SU-DHL-6 (cell line): ENCODE data around the gene STAC.

Source experiments
- H2AFZ ChIP-seq: fragments of 200-600 bp; sonication (generic); 2 replicates; pipeline ENCODE4 v1.6.1; 2014; ENCODE audit warnings: low read depth, mild to moderate bottlenecking, moderate library complexity, mixed read lengths, antibody characterized with exemption, low read length; ENCODE audit not compliant: severe bottlenecking
- H3F3A ChIP-seq: fragments of 200-600 bp; shearing (Covaris generic); 2 replicates; pipeline ENCODE4 v1.6.0; 2016; ENCODE audit warnings: antibody characterized with exemption, mild to moderate bottlenecking; ENCODE audit not compliant: insufficient read depth
- H3K27ac ChIP-seq: fragments of 200-600 bp; sonication (generic); 2 replicates; pipeline ENCODE4 v1.5.1; 2016; ENCODE audit warnings: low read depth, mild to moderate bottlenecking, low read length, moderate library complexity, mixed read lengths
- H3K27me3 ChIP-seq: fragments of 200-600 bp; sonication (generic), shearing (Covaris generic); 2 replicates; pipeline ENCODE4 v1.6.0; 2014; ENCODE audit warnings: mild to moderate bottlenecking, low read length
- H3K36me3 ChIP-seq: fragments of 200-600 bp; sonication (generic); 2 replicates; pipeline ENCODE4 v1.6.1; 2014; ENCODE audit warnings: mild to moderate bottlenecking, low read length, mixed read lengths
- H3K4me2 ChIP-seq: fragments of 300-600, 200-600 bp; shearing (Covaris generic), sonication (generic); 2 replicates; pipeline ENCODE4 v1.6.0; 2014; ENCODE audit warnings: low read length, low read depth, mild to moderate bottlenecking; ENCODE audit not compliant: poor library complexity, severe bottlenecking
- H3K4me3 ChIP-seq: fragments of 200-600 bp; sonication (generic); 2 replicates; pipeline ENCODE4 v1.5.1; 2014; ENCODE audit warnings: antibody characterized with exemption, low read length, mild to moderate bottlenecking, mixed read lengths; ENCODE audit not compliant: insufficient read depth, poor library complexity, severe bottlenecking
- H3K79me2 ChIP-seq: fragments of 200-600 bp; sonication (generic); 2 replicates; pipeline ENCODE4 v1.6.1; 2014; ENCODE audit warnings: mild to moderate bottlenecking, low read length, moderate library complexity; ENCODE audit not compliant: insufficient read depth
- H3K9ac ChIP-seq: fragments of 200-600 bp; sonication (generic); 2 replicates; pipeline ENCODE4 v1.7.0; 2014; ENCODE audit warnings: mild to moderate bottlenecking, low read length
- H3K9me2 ChIP-seq: fragments of 200-600 bp; sonication (generic); replicated peaks from 2 replicates; pipeline ENCODE4 v1.6.1; 2014; ENCODE audit warnings: low read length; ENCODE audit not compliant: insufficient read depth
- H3K9me3 ChIP-seq: fragments of 200-600 bp; sonication (generic); 2 replicates; pipeline ENCODE4 v1.6.1; 2014; ENCODE audit warnings: low read length, mixed read lengths; ENCODE audit not compliant: insufficient read depth
- H4K20me1 ChIP-seq: fragments of 200-600 bp; sonication (generic); 2 replicates; pipeline ENCODE4 v1.6.1; 2014; ENCODE audit warnings: low read depth, mild to moderate bottlenecking, antibody characterized with exemption, low read length, moderate library complexity, mixed read lengths
- EZH2phosphoT487 ChIP-seq: fragments of 200-600 bp; sonication (generic), shearing (Covaris generic); conservative IDR thresholded peaks from 2 replicates; pipeline ENCODE4 v1.6.1; 2018; ENCODE audit warnings: mild to moderate bottlenecking, antibody characterized with exemption, low read length, moderate library complexity, mixed read lengths
- TF ChIP-seq, protein P1 (sequence below): fragments of 200-600 bp; sonication (generic); IDR thresholded peaks from one replicate; pipeline ENCODE4 v1.5.1; 2017; ENCODE audit warnings: antibody characterized with exemption, mild to moderate bottlenecking, low read length, moderate library complexity; ENCODE audit not compliant: insufficient read depth, poor library complexity, severe bottlenecking

The STAC gene

DNA sequence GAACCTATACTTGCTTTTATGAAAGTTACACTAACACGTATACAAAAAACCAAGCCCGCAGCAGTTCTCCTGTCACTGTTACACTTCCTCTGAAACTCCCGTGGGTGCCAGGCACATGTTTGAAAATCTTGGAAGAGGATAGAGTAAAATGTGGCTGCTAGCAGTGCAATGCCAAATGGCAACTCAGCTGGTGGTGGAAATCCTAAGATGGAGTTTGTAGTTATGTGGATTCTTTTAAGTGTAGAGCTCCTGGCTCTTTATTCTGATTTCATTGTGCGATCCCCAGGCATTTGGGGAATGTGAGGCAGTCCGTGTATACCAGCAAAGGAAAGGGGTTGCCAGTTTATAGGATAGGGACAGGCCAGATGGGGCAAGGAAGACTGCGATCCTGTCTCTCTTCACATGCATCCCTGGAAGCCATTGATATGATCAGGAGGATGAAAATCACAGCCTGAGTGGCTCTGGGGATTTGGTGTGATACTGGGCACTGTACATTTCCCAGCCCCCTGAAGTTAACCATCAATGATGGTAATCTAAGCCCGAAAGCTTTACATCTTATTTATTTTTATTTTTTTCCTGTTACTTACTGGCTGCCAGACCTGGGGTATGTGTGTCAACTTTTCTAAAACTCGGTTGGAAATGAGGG, 1.1 kb downstream of the STAC start:
- Histone ChIP-seq H3K27me3 (no peaks in the 10 kb centered on the region), H2AFZ (no peak overlapping the region), H3K79me2 (no peaks in the 10 kb centered on the region), H3K9ac (no peak overlapping the region), H3K9me3 (no peaks in the 10 kb centered on the region), H3K27ac (no peak overlapping the region), H3K4me3 (no peak overlapping the region), H3K4me2 (no peak overlapping the region), H4K20me1 (no peaks in the 10 kb centered on the region), H3K9me2 (no peaks in the 10 kb centered on the region), H3F3A (no peaks in the 10 kb centered on the region), H3K36me3 (no peaks in the 10 kb centered on the region)
- no peak for TF ChIP-seq EZH2phosphoT487
- TF ChIP-seq, protein P1, sequence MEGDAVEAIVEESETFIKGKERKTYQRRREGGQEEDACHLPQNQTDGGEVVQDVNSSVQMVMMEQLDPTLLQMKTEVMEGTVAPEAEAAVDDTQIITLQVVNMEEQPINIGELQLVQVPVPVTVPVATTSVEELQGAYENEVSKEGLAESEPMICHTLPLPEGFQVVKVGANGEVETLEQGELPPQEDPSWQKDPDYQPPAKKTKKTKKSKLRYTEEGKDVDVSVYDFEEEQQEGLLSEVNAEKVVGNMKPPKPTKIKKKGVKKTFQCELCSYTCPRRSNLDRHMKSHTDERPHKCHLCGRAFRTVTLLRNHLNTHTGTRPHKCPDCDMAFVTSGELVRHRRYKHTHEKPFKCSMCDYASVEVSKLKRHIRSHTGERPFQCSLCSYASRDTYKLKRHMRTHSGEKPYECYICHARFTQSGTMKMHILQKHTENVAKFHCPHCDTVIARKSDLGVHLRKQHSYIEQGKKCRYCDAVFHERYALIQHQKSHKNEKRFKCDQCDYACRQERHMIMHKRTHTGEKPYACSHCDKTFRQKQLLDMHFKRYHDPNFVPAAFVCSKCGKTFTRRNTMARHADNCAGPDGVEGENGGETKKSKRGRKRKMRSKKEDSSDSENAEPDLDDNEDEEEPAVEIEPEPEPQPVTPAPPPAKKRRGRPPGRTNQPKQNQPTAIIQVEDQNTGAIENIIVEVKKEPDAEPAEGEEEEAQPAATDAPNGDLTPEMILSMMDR: no peak

DNA sequence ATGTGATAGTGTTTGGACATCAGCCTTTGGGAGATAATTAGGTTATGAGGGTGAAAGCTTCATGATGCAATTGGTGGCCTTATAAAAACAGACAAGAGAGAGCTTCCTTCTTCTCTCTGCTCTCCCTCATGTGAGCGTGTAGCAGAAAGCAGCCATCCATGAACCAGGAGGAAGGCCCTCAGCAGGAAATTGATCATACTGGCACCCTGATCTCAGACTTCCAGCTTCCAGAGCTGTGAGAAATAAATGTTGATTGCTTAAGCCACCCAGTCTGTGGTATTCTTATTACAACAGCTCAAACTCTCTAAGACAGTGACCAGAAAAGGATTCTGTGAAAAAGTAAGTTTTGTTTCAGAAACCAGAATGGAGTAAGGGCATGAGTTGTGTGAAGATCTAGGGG, 13.3 kb downstream of the STAC start:
- H3F3A ChIP-seq: no peaks in the 10 kb centered on the region
- H3K27ac ChIP-seq: no peak overlapping the region
- H3K79me2 ChIP-seq: no peaks in the 10 kb centered on the region
- H2AFZ ChIP-seq: no peak overlapping the region
- no peak overlapping the region for H3K4me3 ChIP-seq
- TF ChIP-seq, protein P1: no peak
- TF ChIP-seq EZH2phosphoT487: no peak
- H3K27me3 ChIP-seq: no peaks in the 10 kb centered on the region
- H3K9me2 ChIP-seq: no peaks in the 10 kb centered on the region
- no peak overlapping the region for H3K4me2 ChIP-seq
- H3K9me3 ChIP-seq: no peaks in the 10 kb centered on the region
- no peak overlapping the region for H3K9ac ChIP-seq
- H4K20me1 ChIP-seq: no peaks in the 10 kb centered on the region
- H3K36me3 ChIP-seq: no peaks in the 10 kb centered on the region

DNA sequence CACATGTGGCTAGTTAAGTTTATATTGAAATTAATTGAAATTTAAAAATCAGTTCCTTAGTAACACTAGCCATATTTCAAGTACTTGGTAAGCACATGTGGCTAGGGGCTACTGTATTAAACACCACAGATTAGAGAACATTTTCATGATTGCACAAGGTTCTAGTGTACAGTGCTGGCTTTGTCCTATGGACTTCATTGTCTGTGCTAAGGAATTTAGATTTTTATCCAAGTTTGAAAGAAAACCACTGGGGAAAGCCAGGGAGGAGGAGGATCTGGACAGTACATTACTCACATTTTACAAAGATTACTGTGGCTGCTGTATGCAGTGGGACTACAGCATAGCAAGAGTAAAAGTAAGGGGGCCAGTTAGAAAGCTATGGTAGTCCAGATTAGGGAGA, 13.9 kb downstream of the STAC start:
- Histone ChIP-seq H3K36me3 (no peaks in the 10 kb centered on the region), H3K9me2 (no peaks in the 10 kb centered on the region), H2AFZ (no peak overlapping the region), H3K9me3 (no peaks in the 10 kb centered on the region), H3F3A (no peaks in the 10 kb centered on the region), H3K79me2 (no peaks in the 10 kb centered on the region), H3K4me2 (no peak overlapping the region), H4K20me1 (no peaks in the 10 kb centered on the region), H3K27ac (no peak overlapping the region), H3K4me3 (no peak overlapping the region), H3K27me3 (no peaks in the 10 kb centered on the region), H3K9ac (no peak overlapping the region)
- no peak for TF ChIP-seq EZH2phosphoT487
- TF ChIP-seq, protein P1: no peak
